Fibroblast of mammary gland (primary cell): Measurements from ENCODE around the gene AGAP1.

Experiments
- DNase-seq: peaks from one replicate; pipeline ENCODE4 v3.0.0-alpha.2; 2010; ENCODE audit warnings: low read depth
- H3K4me3 ChIP-seq: 2 replicates; pipeline ENCODE4 v1.5.1; 2011; ENCODE audit warnings: low read depth, mild to moderate bottlenecking, low read length, moderate library complexity; ENCODE audit not compliant: control insufficient read depth
- CTCF ChIP-seq: conservative IDR thresholded peaks from 2 replicates; pipeline ENCODE4 v1.5.1; 2011; ENCODE audit warnings: low read depth, low read length, inconsistent platforms; ENCODE audit not compliant: control insufficient read depth, insufficient read depth

The AGAP1 gene

GRCh38 chr2:235670974-235671787 lies 177.3 kb downstream of the AGAP1 start:
- no peak for TF ChIP-seq CTCF
- H3K4me3 ChIP-seq: peak overlapping the region; percentile 12
- no peak for DNase-seq

- peak; percentile 50 for DNase-seq
- no peak overlapping the region for H3K4me3 ChIP-seq
- TF ChIP-seq CTCF: no peak
Measured at GRCh38 chr2:235672720-235673119, 178.9 kb downstream of the AGAP1 start.

- no peak for TF ChIP-seq CTCF
- no peak for DNase-seq
- no peak overlapping the region for H3K4me3 ChIP-seq
Measured at GRCh38 chr2:235674146-235674545, 180.3 kb downstream of the AGAP1 start.

- no peak for TF ChIP-seq CTCF
- H3K4me3 ChIP-seq: no peak overlapping the region
- no peak for DNase-seq
Measured at GRCh38 chr2:235674812-235675211, 181.0 kb downstream of the AGAP1 start.

- H3K4me3 ChIP-seq: no peak overlapping the region
- DNase-seq: peak; percentile 66
- TF ChIP-seq CTCF: peak; percentile 19
Measured at GRCh38 chr2:235675678-235676535, 182.1 kb downstream of the AGAP1 start.

- TF ChIP-seq CTCF: no peak
- no peak overlapping the region for H3K4me3 ChIP-seq
- DNase-seq: no peak
Measured at GRCh38 chr2:235676536-235676799, 182.6 kb downstream of the AGAP1 start.
